Sigmoid colon (tissue), 4 donors: ENCODE data around the gene PROSER3.

Experiments used
- POLR2AphosphoS5 ChIP-seq, 4 donors: sonication (generic); formaldehyde crosslinking; IDR thresholded peaks; one replicate each; pipeline ENCODE4 v1.6.1; 2017; ENCODE audit warnings: antibody characterized with exemption in 4 of 4
- TF ChIP-seq, protein P1 (sequence below), 4 experiments: fragments of 450-650 bp in 3 of 4; fragments of 200-600 bp in 1 of 4; IDR thresholded peaks; one replicate each; pipeline ENCODE4 v1.5.1; 2016 to 2019; ENCODE audit warnings: antibody characterized with exemption in 4 of 4, mild to moderate bottlenecking in 3 of 4, moderate library complexity in 2 of 4

DNA sequence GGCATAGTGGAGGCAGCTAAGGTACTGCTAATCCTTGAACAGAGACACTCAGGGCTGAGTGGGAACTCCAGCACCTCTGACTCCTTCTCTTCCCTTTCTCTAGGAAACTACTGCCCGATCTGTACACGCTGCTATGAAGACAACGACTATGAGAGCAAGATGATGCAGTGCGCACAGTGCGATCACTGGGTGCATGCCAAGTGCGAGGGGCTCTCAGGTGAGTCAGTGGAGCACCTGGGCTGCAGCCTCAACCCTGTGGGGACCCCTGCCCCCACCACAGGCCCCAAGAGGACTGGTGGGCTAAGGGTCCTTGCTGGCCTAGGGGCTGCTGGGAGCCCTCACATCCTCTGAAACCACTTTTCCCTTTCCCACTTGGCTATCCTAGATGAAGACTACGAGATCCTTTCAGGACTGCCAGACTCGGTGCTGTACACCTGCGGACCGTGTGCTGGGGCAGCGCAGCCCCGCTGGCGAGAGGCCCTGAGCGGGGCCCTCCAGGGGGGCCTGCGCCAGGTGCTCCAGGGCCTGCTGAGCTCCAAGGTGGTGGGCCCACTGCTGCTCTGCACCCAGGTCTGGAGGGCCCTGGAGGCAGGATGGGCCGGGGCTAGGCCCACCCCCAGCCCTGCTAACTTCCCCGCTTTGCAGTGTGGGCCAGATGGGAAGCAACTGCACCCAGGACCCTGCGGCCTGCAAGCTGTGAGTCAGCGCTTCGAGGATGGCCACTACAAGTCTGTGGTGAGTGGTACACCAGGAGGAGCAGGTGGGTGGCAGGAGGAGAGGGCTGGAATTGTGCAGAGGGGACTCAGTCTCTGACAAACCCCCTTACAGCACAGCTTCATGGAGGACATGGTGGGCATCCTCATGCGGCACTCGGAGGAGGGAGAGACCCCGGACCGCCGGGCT is 30.7 kb upstream of the PROSER3 start:
- TF ChIP-seq, protein P1, sequence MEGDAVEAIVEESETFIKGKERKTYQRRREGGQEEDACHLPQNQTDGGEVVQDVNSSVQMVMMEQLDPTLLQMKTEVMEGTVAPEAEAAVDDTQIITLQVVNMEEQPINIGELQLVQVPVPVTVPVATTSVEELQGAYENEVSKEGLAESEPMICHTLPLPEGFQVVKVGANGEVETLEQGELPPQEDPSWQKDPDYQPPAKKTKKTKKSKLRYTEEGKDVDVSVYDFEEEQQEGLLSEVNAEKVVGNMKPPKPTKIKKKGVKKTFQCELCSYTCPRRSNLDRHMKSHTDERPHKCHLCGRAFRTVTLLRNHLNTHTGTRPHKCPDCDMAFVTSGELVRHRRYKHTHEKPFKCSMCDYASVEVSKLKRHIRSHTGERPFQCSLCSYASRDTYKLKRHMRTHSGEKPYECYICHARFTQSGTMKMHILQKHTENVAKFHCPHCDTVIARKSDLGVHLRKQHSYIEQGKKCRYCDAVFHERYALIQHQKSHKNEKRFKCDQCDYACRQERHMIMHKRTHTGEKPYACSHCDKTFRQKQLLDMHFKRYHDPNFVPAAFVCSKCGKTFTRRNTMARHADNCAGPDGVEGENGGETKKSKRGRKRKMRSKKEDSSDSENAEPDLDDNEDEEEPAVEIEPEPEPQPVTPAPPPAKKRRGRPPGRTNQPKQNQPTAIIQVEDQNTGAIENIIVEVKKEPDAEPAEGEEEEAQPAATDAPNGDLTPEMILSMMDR (IDR thresholded peaks at IDR 0.05) = no peak
- no peak for TF ChIP-seq POLR2AphosphoS5 (IDR thresholded peaks at IDR 0.05)
